HG02840 (cell line): ENCODE measurements around the gene OR2L8.
A peak's percentile ranks its signal among the peaks of the same experiment; 100 is the strongest.

ENCODE experiments used
- ATAC-seq: cut with Tn5 transposase; IDR thresholded peaks from one replicate; pipeline ENCODE4 v1.9.1; 2021; ENCODE audit warnings: mild to moderate bottlenecking, moderate library complexity, moderate number of reproducible peaks; ENCODE audit not compliant: unreplicated experiment, low FRiP score

Gene OR2L8, protein sequence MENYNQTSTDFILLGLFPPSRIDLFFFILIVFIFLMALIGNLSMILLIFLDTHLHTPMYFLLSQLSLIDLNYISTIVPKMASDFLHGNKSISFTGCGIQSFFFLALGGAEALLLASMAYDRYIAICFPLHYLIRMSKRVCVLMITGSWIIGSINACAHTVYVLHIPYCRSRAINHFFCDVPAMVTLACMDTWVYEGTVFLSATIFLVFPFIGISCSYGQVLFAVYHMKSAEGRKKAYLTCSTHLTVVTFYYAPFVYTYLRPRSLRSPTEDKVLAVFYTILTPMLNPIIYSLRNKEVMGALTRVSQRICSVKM

DNA sequence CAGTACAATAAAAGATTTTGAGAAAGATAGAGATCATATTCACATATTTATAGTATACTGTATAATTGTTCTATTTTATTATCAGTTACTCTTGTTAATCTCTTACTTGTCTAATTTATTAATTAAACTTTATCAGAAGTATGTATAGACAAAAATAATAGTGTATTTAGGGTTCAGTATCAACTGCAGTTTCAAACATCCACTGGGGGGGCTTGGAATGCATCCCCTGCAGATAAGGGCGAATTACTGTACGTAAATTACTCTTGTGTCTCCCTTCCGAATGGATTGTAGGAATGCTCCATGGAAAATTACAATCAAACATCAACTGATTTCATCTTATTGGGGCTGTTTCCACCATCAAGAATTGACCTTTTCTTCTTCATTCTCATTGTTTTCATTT lies at the start of gene OR2L8:
OR2L8 (plus strand) TSS at position 301 of the 400 bp plus-strand sequence; CDS start at position 301, 0 bp downstream.
- no peak for ATAC-seq

DNA sequence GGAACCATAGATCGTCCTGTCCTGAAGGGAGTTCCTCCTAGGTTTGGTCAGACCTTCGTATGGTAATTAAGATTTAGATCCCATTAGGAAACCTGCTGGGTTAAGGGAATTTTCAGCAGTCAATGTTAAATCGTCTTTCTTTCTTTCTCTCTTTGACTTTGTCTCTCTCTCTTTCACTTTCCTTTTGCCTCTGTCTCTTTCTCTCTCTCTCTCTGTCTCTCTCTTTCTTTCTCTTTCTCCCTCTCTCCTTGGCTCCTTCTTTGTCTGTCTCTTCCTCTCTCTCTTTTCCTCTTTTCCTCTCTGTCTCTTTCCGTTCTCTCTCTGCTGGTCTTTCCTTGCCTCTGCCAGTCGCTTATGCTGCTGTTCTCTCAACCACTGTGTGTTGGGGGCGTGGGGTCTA lies 44.5 kb upstream of the OR2L8 start:
- no peak for ATAC-seq

DNA sequence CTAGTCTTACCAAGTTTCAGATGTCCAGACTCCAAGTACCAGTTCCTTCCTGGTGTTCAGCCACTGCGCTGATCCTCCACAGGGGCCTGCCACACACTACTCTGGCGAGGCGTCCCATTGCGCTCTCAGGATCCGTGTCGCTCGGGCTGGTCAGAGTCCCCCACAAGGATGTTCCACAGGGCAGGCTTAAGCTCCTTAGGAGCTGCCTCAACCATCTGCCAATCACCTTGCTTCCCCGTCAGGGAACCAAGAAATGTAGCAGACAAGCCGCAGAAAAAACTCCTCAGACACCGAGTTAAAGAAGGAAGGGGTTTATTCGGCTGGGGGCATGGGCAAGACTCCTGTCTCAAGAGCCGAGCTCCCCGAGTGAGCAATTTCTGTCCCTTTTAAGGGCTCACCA lies 43.5 kb upstream of the OR2L8 start:
- no peak for ATAC-seq

DNA sequence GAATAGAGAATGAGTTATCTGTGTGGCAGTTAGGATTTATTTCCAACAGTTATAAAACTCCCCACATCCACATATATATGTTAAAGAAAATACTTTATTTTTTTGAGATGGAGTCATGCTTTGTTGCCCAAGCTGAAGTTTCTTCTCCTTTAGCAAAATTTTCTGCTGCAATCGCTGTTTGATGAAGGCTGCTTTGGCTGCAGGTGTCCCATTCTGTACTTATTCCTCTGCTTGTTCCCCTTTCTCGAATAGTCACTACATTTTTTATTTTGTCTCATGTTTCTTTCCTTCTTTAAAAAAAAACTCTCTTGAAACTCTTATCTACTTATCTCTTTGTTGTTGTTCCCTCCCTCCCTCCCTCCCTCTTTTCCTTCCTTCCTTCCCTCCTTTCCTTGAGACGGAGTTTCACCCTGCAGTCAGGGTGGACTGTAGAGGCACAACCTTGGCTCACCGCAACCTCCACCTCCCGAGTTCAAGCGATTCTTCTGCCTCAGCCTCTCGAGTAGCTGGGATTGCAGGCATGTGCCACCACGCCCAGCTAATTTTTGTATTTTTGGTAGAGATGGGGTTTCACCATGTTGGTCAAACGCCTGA lies 42.7 kb upstream of the OR2L8 start:
- no peak for ATAC-seq

GRCh38 chr1:247906504-247907047 lies 42.1 kb upstream of the OR2L8 start:
- ATAC-seq, result no peak

DNA sequence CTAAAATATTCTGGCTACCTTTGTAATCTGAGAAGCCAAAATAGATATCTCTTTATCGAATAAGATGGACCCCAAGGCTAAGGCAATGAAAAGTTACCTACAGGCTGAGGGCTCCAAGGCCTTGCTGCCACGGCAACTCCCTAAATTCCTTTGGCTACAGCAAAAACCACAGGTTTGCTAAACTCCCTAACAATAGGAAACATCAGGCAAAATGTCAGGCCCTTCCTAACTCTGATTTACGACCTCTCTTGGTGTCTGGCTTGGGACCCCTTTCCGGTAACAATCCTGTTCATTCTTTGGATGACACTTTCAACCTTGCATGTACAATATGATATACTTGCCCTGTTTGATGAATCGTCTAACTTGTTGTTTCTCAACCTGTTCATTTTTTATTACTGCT lies 39.9 kb upstream of the OR2L8 start:
- no peak for ATAC-seq

DNA sequence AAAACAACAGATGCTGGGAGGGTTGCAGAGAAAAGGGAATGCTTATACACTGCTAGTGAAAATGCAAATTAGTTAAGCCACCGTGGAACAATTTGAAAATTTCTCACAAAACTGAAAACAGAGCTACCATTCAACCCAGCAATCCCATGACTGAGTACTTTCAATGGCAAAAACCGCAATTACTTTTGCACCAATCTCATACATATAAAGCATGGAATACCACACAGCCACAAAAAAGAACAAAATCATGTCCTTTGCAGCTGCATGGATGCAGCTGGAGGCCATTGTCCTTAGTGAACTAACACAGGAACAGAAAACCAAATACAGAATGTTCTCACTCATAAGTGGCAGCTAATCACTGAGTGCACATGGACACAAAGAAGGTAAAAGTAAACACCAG lies 34.9 kb upstream of the OR2L8 start:
- no peak for ATAC-seq

DNA sequence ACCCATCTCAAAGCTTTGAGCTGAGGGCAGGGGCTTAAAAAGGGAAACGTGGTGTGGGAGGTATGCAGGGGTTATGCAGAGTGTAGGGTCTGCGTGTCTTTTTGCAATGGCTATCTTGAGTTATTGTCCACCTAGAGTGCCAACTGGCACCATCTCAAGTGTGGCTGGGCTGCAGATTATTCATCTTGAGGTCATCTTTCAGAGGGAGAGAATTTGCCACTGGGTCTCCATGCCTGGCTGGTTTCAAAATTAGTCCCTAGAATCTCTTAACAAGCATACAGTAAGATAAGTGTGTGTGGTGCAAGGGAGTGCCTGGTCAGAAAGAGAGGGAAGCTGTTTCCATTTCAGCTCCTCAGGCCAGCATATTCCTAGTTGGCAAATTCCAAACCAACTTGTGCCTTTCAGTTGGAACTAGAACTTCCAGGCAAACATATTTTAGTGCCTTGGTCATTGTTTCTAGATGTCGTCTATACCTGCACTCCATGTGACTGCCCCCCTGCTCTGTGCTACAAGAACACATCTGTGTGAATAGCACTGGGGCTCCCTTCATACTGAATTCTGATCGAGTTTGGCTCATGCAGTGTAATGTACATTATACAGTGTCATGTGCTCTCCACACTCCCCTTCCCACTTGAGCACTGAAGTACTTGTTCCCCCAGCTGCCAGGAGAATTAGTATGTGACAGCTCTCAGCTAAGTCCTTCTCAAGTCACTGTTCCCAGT lies 33.6 kb upstream of the OR2L8 start:
- ATAC-seq, result no peak

DNA sequence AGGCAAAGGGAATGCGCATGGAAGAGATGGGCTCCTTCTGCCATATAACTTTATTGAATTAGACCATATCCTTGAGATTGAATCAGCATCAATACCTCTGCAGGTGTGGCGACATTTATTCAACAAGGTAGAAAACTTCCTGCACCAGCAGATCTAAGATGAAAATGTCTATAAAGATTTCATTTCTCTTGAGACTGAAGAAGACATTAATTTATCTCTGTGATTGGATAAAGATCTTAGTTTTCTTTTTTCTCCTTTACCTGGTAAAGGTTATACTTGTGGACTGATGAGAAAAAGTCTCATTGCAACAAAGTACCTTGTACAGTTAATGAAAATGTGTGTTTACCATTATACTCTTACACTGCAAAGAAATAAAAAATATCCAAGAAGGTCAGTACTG lies 28.7 kb upstream of the OR2L8 start, which contains the start of gene OR2T8:
OR2T8 (plus strand) TSS at position 301 of the 400 bp plus-strand sequence. CDS start 766 bp downstream, outside the sequence.
- ATAC-seq, result no peak

GRCh38 chr1:247923941-247924340 lies 24.7 kb upstream of the OR2L8 start:
- ATAC-seq, result no peak

- no peak for ATAC-seq
Observed at GRCh38 chr1:247924868-247925267, 23.8 kb upstream of the OR2L8 start, which contains the start of gene OR2AJ1. TSS of gene OR2AJ1 (plus strand) at chr1:247924889. CDS start at chr1:247933769, 8,880 bp downstream.

DNA sequence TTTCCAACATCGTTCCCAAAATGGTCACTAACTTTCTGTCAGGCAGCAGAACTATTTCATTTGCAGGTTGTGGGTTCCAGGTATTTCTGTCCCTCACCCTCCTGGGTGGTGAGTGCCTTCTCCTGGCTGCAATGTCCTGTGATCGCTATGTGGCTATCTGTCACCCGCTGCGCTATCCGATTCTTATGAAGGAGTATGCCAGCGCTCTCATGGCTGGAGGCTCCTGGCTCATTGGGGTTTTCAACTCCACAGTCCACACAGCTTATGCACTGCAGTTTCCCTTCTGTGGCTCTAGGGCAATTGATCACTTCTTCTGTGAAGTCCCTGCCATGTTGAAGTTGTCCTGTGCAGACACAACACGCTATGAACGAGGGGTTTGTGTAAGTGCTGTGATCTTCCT lies 14.7 kb upstream of the OR2L8 start:
- ATAC-seq, result no peak

GRCh38 chr1:247935781-247936180 lies 12.9 kb upstream of the OR2L8 start:
- ATAC-seq, result no peak

DNA sequence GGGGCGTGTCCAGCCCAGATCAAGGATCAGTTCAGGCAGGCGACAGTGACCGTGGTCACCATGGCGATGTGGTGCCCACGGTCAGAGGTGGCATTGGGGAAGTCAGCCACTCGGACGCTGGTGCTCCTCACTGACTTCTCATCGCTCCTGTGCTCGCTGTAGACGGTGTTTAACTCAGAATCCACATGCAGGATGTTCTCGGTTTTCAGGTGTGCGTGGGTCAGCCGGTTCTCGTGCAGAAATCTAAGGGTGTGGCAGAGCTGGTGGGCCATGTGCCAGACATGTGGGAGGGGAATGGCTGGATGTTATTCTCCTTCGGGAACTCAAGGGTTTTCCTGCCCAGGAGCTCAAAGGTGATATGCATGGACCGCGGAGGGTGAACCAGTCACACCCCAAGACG lies 12.2 kb upstream of the OR2L8 start:
- no peak for ATAC-seq

DNA sequence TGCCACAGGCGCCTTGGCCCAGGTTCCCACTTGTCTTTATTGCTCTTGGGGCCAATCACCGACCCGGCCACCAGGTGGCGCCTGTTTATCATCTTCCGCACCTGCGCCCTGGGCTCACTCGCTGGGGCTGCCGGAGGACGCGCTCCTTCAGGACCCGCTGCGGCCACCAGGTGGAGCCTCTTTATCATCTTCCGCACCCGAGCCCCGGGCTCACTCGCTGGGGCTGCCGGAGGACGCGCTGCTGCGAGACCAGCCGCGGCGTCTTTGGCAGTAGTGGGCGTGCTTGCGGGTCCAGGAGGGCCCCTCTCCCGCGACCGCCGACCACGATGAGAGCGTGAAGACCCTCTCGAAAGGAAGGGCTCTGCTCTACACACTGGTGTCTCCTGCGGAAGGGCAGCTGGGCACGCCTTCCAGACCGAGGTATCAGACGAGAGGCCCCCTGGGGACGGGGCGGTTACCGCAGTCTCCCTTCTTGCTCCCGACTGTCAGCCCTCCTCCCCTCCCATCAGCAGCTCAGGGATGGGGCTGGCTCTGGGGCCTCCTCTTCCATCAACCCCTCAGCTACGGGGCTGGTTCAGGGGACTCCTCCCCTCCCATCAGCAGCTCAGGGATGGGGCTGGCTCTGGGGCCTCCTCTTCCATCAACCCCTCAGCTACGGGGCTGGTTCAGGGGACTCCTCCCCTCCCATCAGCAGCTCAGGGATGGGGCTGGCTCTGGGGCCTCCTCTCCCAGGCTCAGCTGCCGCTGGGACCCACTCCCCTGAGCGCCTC lies 11.5 kb upstream of the OR2L8 start:
- ATAC-seq, result peak; percentile 93

DNA sequence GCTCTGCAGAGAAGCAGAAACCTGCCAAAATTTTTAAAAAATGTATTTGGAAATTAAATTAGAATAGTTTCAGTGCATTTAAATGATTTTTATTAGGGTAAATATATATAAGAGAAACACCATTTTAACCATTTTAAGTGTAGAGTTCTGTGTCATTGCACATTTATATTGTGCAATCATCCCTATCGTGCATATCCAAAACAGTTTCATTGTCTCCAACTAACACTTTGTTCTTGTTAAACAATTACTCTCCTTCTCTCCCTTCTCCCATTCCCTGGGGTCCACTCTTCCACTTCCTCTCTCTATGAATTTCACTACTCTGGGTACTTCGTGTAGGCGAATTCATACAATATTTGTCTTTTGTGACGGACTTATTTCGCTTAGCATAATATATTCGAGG lies 6.0 kb upstream of the OR2L8 start:
- ATAC-seq, result no peak

DNA sequence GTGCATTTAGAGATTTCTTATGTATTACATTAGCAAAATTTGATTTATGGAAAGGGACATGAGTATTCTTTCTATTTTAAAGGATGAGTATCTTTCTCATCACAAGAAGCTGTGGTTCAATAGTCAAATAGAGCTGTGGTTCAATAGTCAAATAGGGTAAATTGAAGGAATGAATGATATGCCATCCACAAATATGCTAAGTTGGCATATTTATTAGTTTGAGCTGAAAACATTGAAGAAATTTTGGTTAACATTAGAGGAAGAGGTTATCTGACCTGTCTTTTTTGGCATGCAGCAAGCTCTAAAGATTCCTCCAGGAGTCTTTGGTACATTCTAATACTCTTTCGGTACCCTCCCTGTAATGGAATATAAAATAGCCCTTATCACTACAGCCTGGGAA lies 4.8 kb downstream of the OR2L8 start:
- ATAC-seq, result no peak

GRCh38 chr1:247961791-247962190 lies 13.1 kb downstream of the OR2L8 start:
- ATAC-seq, result no peak

DNA sequence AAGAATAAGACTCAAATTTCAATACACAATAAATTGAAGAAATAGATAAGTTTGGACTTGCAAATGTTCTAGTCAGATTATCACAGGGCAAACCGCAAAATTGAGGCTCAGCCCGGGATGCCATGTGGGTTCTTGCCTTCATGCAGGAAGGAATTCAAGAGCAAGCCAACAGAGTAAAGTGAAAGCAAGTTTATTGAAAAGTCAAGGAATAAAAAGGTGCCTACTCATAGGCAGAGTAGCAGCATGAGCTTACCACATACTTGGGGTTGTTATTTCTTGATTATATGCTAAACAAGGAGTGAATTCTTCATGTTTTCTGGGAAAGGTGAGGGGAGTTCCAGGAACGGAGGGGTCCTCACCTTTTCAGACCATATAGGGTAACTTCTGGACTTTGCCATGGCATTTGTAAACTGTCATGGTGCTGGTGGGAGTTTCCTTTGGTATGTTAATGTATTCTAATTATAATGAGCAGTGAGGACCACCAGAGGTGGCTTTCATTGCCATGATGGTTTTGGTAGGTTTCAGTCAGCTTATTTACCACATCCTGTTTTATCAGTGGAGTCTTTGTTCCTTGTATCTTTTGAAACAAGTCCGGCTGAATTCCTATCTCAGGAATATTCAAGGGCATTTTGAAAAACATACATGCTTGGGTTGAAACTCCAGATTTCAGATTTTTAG lies 14.4 kb downstream of the OR2L8 start:
- ATAC-seq, result no peak

GRCh38 chr1:247964933-247965332 lies 16.3 kb downstream of the OR2L8 start, which contains the start of gene OR2AK2:
TSS of gene OR2AK2 (plus strand) at chr1:247965233. CDS start at chr1:247965377, 144 bp downstream.
- no peak for ATAC-seq
